GM12892 (cell line): ENCODE data around the gene RNASE4.

Experiments used
- POLR2A ChIP-seq: IDR thresholded peaks from 2 replicates; pipeline ENCODE4 v1.6.1; 2011; ENCODE audit warnings: low read depth, low read length, control low read depth
- POLR2AphosphoS5 ChIP-seq: IDR thresholded peaks from 2 replicates; pipeline ENCODE4 v1.6.1; 2011; ENCODE audit warnings: low read depth, low read length, control low read depth
- TAF1 ChIP-seq: IDR thresholded peaks from 2 replicates; pipeline ENCODE4 v1.6.1; 2011; ENCODE audit warnings: low read depth, mild to moderate bottlenecking, control low read depth, low read length, borderline replicate concordance

- TF ChIP-seq POLR2AphosphoS5 (no peak; the same call in 1 of the 2 replicates), POLR2A (no peak), TAF1 (no peak)
Measured at GRCh38 chr14:20681348-20682126, 2.8 kb upstream of the RNASE4 start.
